22Rv1 (cell line): Measurements from ENCODE around the gene MOB2.

ENCODE experiments used
- ZFX ChIP-seq: fragments of 450-650 bp; IDR thresholded peaks from 2 replicates; pipeline ENCODE4 v1.6.1; 2017; ENCODE audit warnings: antibody characterized with exemption, borderline replicate concordance
- TF ChIP-seq, protein P1 (sequence below): fragments of 450-650 bp; IDR thresholded peaks from 2 replicates; pipeline ENCODE4 v1.5.1; 2017; ENCODE audit warnings: mild to moderate bottlenecking

DNA sequence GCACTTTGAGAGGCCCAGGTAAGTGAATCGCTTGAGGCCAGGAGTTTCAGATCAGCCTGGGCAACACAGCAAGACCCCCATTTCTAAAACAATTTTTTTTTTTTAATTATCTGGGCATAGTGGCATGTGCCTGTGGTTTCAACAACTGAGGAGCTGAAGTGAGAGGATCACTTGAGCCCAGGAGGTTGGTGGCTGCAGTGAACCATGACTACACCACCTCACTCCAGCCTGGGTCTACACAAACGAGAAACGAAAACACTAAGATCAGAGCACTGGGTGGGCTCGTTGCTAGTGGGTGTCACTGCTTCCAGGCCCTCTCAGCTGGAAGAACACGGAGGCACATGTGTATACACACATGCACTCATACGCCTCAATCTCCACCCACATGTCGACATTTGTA, 4.1 kb upstream of the MOB2 start:
- TF ChIP-seq, protein P1, sequence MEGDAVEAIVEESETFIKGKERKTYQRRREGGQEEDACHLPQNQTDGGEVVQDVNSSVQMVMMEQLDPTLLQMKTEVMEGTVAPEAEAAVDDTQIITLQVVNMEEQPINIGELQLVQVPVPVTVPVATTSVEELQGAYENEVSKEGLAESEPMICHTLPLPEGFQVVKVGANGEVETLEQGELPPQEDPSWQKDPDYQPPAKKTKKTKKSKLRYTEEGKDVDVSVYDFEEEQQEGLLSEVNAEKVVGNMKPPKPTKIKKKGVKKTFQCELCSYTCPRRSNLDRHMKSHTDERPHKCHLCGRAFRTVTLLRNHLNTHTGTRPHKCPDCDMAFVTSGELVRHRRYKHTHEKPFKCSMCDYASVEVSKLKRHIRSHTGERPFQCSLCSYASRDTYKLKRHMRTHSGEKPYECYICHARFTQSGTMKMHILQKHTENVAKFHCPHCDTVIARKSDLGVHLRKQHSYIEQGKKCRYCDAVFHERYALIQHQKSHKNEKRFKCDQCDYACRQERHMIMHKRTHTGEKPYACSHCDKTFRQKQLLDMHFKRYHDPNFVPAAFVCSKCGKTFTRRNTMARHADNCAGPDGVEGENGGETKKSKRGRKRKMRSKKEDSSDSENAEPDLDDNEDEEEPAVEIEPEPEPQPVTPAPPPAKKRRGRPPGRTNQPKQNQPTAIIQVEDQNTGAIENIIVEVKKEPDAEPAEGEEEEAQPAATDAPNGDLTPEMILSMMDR = no peak
- TF ChIP-seq ZFX = no peak
